LNCaP clone FGC (cell line): ENCODE measurements around the gene TFRC.

Experiments used
- DNase-seq: peaks from one replicate; pipeline ENCODE4 v3.0.0-alpha.2; 2011; ENCODE audit warnings: low read depth
- H3K4me3 ChIP-seq: 2 replicates; pipeline ENCODE4 v1.5.1; 2011; ENCODE audit warnings: mild to moderate bottlenecking, low read depth, low read length, control low read depth
- TF ChIP-seq, protein P1 (sequence below): IDR thresholded peaks from 2 replicates; pipeline ENCODE4 v1.5.1; 2012; ENCODE audit warnings: mild to moderate bottlenecking; ENCODE audit not compliant: control insufficient read depth, insufficient read depth; ENCODE audit errors: extremely low read depth

Gene TFRC

DNA sequence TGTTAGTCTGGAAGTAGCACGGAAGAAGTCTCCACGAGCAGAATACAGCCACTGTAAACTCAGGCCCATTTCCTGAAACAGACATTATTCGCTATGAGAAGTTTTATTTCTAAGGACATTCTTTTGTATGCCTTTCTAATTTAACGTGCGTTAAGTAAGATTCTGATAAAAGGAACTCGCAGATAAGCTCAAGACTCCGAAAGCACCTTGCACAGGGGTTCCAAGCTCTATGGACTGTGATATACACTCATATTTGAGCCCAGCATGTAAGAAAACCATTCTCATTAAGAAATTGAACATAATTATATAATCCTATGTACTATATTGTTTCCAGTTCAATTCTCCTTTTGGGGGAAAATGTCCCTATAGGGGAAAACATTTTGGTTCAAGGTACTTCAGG lies 28.4 kb downstream of the TFRC start:
- TF ChIP-seq, protein P1, sequence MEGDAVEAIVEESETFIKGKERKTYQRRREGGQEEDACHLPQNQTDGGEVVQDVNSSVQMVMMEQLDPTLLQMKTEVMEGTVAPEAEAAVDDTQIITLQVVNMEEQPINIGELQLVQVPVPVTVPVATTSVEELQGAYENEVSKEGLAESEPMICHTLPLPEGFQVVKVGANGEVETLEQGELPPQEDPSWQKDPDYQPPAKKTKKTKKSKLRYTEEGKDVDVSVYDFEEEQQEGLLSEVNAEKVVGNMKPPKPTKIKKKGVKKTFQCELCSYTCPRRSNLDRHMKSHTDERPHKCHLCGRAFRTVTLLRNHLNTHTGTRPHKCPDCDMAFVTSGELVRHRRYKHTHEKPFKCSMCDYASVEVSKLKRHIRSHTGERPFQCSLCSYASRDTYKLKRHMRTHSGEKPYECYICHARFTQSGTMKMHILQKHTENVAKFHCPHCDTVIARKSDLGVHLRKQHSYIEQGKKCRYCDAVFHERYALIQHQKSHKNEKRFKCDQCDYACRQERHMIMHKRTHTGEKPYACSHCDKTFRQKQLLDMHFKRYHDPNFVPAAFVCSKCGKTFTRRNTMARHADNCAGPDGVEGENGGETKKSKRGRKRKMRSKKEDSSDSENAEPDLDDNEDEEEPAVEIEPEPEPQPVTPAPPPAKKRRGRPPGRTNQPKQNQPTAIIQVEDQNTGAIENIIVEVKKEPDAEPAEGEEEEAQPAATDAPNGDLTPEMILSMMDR = no peak
- no peak for DNase-seq
- no peak overlapping the region for H3K4me3 ChIP-seq

DNA sequence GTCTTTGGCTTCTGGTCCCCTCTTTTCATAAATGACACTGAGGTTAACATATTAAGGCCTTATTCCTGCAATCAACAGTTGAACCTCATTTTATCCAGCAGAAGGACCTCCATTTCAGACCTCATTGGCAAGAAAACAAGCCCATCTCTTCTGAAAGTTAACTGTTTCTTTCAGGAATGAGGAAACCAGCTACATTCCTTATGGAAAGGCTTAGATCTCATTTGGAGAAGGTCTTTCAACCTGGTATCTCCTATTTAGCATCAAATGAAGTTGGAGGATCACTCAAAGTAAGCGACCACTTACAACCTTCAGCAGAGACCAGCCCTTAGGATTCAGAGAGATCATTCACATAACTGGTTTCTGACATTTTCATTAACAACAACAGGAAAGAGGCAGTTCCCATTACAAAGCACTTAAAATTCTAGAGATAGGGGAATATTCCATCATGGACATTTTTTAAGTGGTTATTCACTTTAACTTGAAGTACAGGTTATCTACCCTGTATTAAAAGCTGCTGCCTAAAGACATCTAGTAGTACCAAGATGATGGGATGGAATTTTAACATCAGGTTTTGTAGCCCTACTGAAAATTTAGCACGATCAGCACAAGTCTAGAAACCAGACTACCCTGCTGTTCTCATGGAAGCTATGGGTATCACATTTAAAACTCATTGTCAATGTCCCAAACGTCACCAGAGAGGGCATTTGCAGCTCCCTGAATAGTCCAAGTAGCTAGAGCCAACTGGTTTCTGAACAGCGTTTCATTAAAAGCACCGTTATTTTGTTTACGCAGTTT lies 30.4 kb downstream of the TFRC start:
- no peak overlapping the region for H3K4me3 ChIP-seq
- no peak for DNase-seq
- TF ChIP-seq, protein P1 = no peak

DNA sequence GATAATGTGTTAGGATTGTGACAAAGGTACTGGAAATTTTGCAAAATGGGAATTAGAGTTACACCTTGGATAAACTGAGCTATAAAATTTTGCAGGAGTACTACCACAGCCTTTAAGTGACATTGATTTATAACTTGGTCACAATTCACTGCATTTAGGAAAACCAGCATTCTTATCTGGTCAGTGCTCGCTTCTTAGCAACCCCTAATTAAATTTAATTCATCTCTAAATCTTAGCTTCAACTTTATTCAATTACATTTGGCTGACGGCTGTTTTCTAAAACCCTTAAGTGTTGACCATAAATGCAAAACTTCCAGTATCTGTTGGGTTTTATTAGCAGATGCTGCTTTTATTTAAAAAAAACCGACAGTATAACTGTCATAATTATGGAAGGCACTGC lies 31.3 kb downstream of the TFRC start:
- TF ChIP-seq, protein P1 = no peak
- no peak overlapping the region for H3K4me3 ChIP-seq
- no peak for DNase-seq

- TF ChIP-seq, protein P1 = no peak
- DNase-seq = no peak
- H3K4me3 ChIP-seq = no peak overlapping the region
Measured at GRCh38 chr3:196049653-196050052, 32.2 kb downstream of the TFRC start.

GRCh38 chr3:196048922-196049598 lies 32.8 kb downstream of the TFRC start:
- TF ChIP-seq, protein P1 = no peak
- H3K4me3 ChIP-seq = no peak overlapping the region
- DNase-seq = no peak

DNA sequence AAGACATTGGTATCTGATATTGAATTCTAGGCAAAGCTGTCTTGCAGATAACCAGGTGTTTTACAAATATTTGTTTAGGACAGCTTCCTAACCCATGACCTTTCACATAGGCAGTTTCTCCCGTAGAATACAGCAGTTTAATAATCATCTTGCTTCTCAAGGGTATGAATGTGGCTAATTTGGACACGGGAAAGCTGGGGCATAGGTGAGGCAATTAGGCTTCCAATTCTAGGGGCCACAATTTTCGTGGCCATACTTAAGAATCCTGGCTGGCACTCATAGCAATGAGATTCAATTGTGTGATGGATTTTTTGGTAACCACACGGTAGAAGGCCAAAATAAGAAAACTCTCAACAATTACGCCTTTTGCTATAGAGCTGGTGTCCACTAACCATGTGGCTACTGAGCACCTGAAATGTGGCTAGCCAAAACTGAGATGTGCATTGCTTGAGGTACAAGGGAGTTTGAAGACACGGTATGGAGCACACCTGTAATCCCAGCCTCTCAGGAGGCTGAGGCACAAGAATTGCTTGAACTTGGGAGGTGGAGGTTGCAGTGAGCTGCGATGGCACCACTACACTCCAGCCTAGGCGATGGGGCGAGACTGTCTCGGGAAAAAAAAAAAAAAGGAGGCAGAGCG lies 34.4 kb downstream of the TFRC start:
- H3K4me3 ChIP-seq = no peak overlapping the region
- DNase-seq = peak; percentile 62
- TF ChIP-seq, protein P1 = no peak

DNA sequence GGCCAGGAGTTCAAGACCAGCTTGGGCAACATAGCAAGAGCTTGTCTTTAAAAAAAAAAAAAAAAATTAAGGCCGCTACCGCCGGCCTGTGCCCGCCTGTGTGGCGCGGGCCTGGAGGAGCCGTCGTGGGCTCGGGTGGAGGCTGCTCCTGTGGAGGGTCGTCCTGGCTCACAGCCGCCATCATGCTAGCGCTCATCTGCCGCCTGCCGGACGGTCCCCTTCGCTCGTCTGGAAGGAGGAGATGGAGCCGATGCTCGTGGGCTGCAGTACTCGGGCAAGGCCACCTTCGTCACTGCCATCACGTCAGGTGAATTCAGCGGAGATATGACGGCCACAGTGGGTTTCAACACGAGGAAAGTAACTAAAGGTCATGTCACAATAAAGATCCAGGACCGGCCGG lies 37.4 kb downstream of the TFRC start:
- H3K4me3 ChIP-seq = no peak overlapping the region
- TF ChIP-seq, protein P1 = no peak
- DNase-seq = no peak
